ENCODE results near the gene KCNMB2.

The KCNMB2 gene

GRCh38 chr3:178522200-178523052, 13.8 kb upstream of the KCNMB2 start:
- H3K27ac ChIP-seq = no peak overlapping the region
- no peaks in the 10 kb centered on the region for H3K9me3 ChIP-seq
- no peaks in the 10 kb centered on the region for H3K4me1 ChIP-seq
- H3K36me3 ChIP-seq = no peaks in the 10 kb centered on the region
- H3K4me3 ChIP-seq = no peak overlapping the region
- DNase-seq = no peak
- intact Hi-C loops (cut with DNase I; ENCODE audit: low total_unique reads) = no loop called here
- TF ChIP-seq CTCF (IDR thresholded peaks at IDR 0.05) = no peak
- H3K27me3 ChIP-seq = no peaks in the 10 kb centered on the region

GRCh38 chr3:178525251-178525650, 11.0 kb upstream of the KCNMB2 start:
- no peak for TF ChIP-seq CTCF (IDR thresholded peaks at IDR 0.05)
- intact Hi-C loops (cut with DNase I; ENCODE audit: low total_unique reads) = no loop called here
- no peak overlapping the region for H3K4me3 ChIP-seq

GRCh38 chr3:178526291-178526690, 9.9 kb upstream of the KCNMB2 start:
- no peaks in the 10 kb centered on the region for H3K9me3 ChIP-seq
- no peak for TF ChIP-seq CTCF (IDR thresholded peaks at IDR 0.05)
- no peaks in the 10 kb centered on the region for H3K4me1 ChIP-seq
- intact Hi-C loops (cut with DNase I; ENCODE audit: low total_unique reads) = no loop called here
- H3K27me3 ChIP-seq = no peaks in the 10 kb centered on the region
- H3K27ac ChIP-seq = no peak overlapping the region
- no peaks in the 10 kb centered on the region for H3K36me3 ChIP-seq
- DNase-seq = no peak
- no peak overlapping the region for H3K4me3 ChIP-seq

More at GRCh38 chr3:178525251-178525650, 11.0 kb upstream of the KCNMB2 start:
- no peaks in the 10 kb centered on the region for H3K9me3 ChIP-seq
- H3K36me3 ChIP-seq = no peaks in the 10 kb centered on the region
- no peak overlapping the region for H3K27ac ChIP-seq
- H3K27me3 ChIP-seq = no peaks in the 10 kb centered on the region
- H3K4me1 ChIP-seq = no peaks in the 10 kb centered on the region
- no peak for DNase-seq

- Histone ChIP-seq H3K36me3 (no peaks in the 10 kb centered on the region), H3K27me3 (no peaks in the 10 kb centered on the region), H3K27ac (no peak overlapping the region), H3K9me3 (no peaks in the 10 kb centered on the region), H3K4me1 (no peaks in the 10 kb centered on the region), H3K4me3 (no peak overlapping the region)
- DNase-seq = no peak
- TF ChIP-seq CTCF (IDR thresholded peaks at IDR 0.05) = no peak
- intact Hi-C loops (cut with DNase I; ENCODE audit: low total_unique reads) = no loop called here
Measured at GRCh38 chr3:178527981-178528380, 8.3 kb upstream of the KCNMB2 start.

GRCh38 chr3:178529606-178530225, 6.5 kb upstream of the KCNMB2 start:
- H3K4me3 ChIP-seq = no peak overlapping the region
- DNase-seq = no peak
- intact Hi-C loops (cut with DNase I; ENCODE audit: low total_unique reads) = no loop called here

More at GRCh38 chr3:178529606-178530225, 6.5 kb upstream of the KCNMB2 start:
- H3K4me1 ChIP-seq = no peaks in the 10 kb centered on the region
- H3K36me3 ChIP-seq = no peaks in the 10 kb centered on the region
- H3K9me3 ChIP-seq = no peaks in the 10 kb centered on the region
- no peak overlapping the region for H3K27ac ChIP-seq
- no peaks in the 10 kb centered on the region for H3K27me3 ChIP-seq
- no peak for TF ChIP-seq CTCF (IDR thresholded peaks at IDR 0.05)

All from tibial artery (tissue), 4 donors.